ENCODE measurements around the gene DROSHA.

The DROSHA gene

DNA sequence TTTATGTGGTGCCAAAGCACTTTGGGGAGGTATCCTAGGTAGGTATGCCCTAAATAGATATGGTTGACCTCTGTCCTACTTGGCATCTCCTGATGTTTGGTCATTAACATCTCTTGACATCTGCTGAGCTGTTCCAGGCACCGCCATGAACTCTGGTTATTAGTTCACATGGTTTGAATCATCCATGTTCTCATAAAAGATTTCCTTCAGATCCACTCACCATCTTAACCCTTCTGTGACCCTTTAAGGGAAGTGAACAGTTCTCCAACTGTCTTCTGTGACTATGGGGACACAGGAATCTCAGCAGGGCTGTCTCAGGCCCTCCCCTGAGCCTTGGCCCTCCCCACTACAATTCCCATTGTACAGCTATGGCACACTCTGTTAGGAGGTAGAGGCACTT is 170.7 kb downstream of the DROSHA start:
- Histone ChIP-seq H3K36me3 (ENCODE audit: insufficient read depth) (no peaks in the 10 kb centered on the region), H3K4me1 (ENCODE audit: low read depth, poor library complexity, severe bottlenecking) (no peaks in the 10 kb centered on the region), H3K9ac (no peak overlapping the region), H4K20me1 (ENCODE audit: insufficient read depth) (no peaks in the 10 kb centered on the region), H3K27me3 (ENCODE audit: insufficient read depth, low read depth) (no peaks in the 10 kb centered on the region), H3K79me2 (ENCODE audit: insufficient read depth, low read depth) (no peaks in the 10 kb centered on the region), H3K27ac (no peak overlapping the region), H3K4me2 (no peak overlapping the region), H2AFZ (ENCODE audit: low read depth) (no peak overlapping the region), H3K4me3 (IDR thresholded peaks at IDR 0.05; ENCODE audit: insufficient read depth, low read depth, low read length) (no peak overlapping the region)
- TF ChIP-seq, protein P1, sequence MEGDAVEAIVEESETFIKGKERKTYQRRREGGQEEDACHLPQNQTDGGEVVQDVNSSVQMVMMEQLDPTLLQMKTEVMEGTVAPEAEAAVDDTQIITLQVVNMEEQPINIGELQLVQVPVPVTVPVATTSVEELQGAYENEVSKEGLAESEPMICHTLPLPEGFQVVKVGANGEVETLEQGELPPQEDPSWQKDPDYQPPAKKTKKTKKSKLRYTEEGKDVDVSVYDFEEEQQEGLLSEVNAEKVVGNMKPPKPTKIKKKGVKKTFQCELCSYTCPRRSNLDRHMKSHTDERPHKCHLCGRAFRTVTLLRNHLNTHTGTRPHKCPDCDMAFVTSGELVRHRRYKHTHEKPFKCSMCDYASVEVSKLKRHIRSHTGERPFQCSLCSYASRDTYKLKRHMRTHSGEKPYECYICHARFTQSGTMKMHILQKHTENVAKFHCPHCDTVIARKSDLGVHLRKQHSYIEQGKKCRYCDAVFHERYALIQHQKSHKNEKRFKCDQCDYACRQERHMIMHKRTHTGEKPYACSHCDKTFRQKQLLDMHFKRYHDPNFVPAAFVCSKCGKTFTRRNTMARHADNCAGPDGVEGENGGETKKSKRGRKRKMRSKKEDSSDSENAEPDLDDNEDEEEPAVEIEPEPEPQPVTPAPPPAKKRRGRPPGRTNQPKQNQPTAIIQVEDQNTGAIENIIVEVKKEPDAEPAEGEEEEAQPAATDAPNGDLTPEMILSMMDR (conservative IDR thresholded peaks at IDR 0.05; ENCODE audit: low read depth, low read length) = no peak

DNA sequence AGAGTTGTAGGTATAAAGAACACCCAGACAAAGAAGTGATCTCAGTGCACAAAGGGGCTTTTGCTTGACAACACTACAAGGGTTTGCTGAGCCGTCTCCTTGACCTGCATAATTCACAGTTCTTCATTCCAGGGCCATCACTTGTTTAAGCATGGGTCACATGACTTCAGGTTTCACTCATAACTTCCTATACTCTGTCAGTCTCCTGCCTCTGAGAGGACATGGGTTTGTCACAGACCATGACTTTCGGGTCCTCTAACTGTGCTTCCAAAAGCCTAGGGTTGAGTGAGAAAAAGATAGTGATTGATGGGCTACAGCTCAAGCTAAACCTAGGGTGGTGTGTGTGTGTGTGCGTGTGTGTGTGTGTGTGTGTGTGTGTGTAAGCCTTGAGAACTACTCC is 172.1 kb downstream of the DROSHA start:
- Histone ChIP-seq H3K4me2 (no peak overlapping the region), H3K9ac (no peak overlapping the region), H2AFZ (ENCODE audit: low read depth) (no peak overlapping the region), H3K4me1 (ENCODE audit: low read depth, poor library complexity, severe bottlenecking) (no peaks in the 10 kb centered on the region), H3K79me2 (ENCODE audit: insufficient read depth, low read depth) (no peaks in the 10 kb centered on the region), H3K4me3 (IDR thresholded peaks at IDR 0.05; ENCODE audit: insufficient read depth, low read depth, low read length) (no peak overlapping the region), H3K27me3 (ENCODE audit: insufficient read depth, low read depth) (no peaks in the 10 kb centered on the region), H3K36me3 (ENCODE audit: insufficient read depth) (no peaks in the 10 kb centered on the region), H4K20me1 (ENCODE audit: insufficient read depth) (no peaks in the 10 kb centered on the region), H3K27ac (no peak overlapping the region)
- TF ChIP-seq, protein P1 (conservative IDR thresholded peaks at IDR 0.05; ENCODE audit: low read depth, low read length) = no peak

DNA sequence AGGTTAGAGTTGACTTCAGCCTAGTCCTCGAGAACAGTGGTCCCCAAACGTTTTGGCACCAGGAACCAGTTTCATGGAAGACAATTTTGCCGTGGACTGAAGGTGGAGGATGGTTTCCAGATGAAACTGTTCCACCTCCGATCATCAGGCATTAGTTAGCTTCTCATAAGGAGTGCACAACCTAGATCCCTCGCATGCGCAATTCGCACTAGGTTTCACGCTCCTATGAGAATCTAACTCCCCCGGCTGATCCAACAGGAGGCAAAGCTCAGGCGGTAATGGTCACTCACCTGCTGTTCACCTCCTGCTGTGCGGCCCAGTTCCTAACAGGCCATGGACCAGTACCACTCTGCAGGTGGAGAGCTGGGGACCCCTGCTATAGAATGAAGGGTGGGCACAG is 174.9 kb downstream of the DROSHA start:
- no peaks in the 10 kb centered on the region for H3K79me2 ChIP-seq (ENCODE audit: insufficient read depth, low read depth)
- no peak overlapping the region for H3K9ac ChIP-seq
- H3K4me2 ChIP-seq = no peak overlapping the region
- H3K27ac ChIP-seq = no peak overlapping the region
- H2AFZ ChIP-seq (ENCODE audit: low read depth) = no peak overlapping the region
- no peaks in the 10 kb centered on the region for H3K27me3 ChIP-seq (ENCODE audit: insufficient read depth, low read depth)
- no peaks in the 10 kb centered on the region for H3K36me3 ChIP-seq (ENCODE audit: insufficient read depth)
- TF ChIP-seq, protein P1 (conservative IDR thresholded peaks at IDR 0.05; ENCODE audit: low read depth, low read length) = no peak
- H3K4me1 ChIP-seq (ENCODE audit: low read depth, poor library complexity, severe bottlenecking) = no peaks in the 10 kb centered on the region
- H4K20me1 ChIP-seq (ENCODE audit: insufficient read depth) = no peaks in the 10 kb centered on the region
- no peak overlapping the region for H3K4me3 ChIP-seq (IDR thresholded peaks at IDR 0.05; ENCODE audit: insufficient read depth, low read depth, low read length)

DNA sequence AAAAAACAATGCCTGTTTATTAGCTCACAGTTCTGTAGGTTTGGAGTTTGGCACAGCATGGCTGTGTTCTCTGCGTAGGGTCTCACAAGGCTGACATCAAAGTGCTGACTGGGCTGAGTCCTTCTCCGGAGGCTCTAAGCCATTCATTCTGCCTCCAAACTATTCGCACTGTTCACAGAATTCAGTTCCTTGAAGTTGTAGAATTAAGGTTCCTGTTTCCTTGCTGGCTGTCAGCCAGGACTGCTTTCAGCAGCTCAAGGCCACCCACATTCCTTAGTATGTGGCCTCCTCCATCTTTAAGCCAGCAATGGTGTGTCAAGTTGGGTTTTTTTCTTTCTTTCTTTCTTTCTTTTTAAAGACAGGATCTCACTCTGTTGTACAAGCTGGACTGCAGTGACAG is 176.6 kb downstream of the DROSHA start:
- Histone ChIP-seq H3K27me3 (ENCODE audit: insufficient read depth, low read depth) (no peaks in the 10 kb centered on the region), H3K9ac (no peak overlapping the region), H2AFZ (ENCODE audit: low read depth) (no peak overlapping the region)

More for the DNA sequence above, 176.6 kb downstream of the DROSHA start:
- no peaks in the 10 kb centered on the region for H3K4me1 ChIP-seq (ENCODE audit: low read depth, poor library complexity, severe bottlenecking)
- H4K20me1 ChIP-seq (ENCODE audit: insufficient read depth) = no peaks in the 10 kb centered on the region
- H3K79me2 ChIP-seq (ENCODE audit: insufficient read depth, low read depth) = no peaks in the 10 kb centered on the region
- TF ChIP-seq, protein P1 (conservative IDR thresholded peaks at IDR 0.05; ENCODE audit: low read depth, low read length) = no peak
- no peak overlapping the region for H3K27ac ChIP-seq
- H3K4me2 ChIP-seq = no peak overlapping the region
- H3K4me3 ChIP-seq (IDR thresholded peaks at IDR 0.05; ENCODE audit: insufficient read depth, low read depth, low read length) = no peak overlapping the region
- no peaks in the 10 kb centered on the region for H3K36me3 ChIP-seq (ENCODE audit: insufficient read depth)
